Measurements from ENCODE around the gene OPCML. TPM values are rescaled to one million over a fixed set of nuclear protein-coding genes. Genes with fewer than 3 reads are reported as not detected.

OPCML gene
- total RNA-seq, 2 donors from 2014 or later: not detected

- Mint-ChIP-seq H3K27ac (no peak overlapping the region), H3K36me3 (no peaks in the 10 kb centered on the region), H3K27me3 (peaks cover 7% of the 10 kb centered on the region in 2 donors), H3K4me3 (no peak overlapping the region), H3K9me3 (no peaks in the 10 kb centered on the region), H3K4me1 (ENCODE audit: low read depth in 2 of 2) (no peaks in the 10 kb centered on the region)
- DNase-seq (ENCODE audit: low spot score) (no peak), ATAC-seq (no peak)
These were observed 408.9 kb downstream of the OPCML start for GRCh38 chr11:133123366-133123765.

- Mint-ChIP-seq H3K9me3 (no peaks in the 10 kb centered on the region), H3K27me3 (peaks cover 6 to 7% of the 10 kb centered on the region in 2 donors), H3K36me3 (no peaks in the 10 kb centered on the region), H3K4me1 (ENCODE audit: low read depth in 2 of 2) (no peaks in the 10 kb centered on the region), H3K27ac (no peak overlapping the region), H3K4me3 (no peak overlapping the region)
- DNase-seq (ENCODE audit: low spot score) (no peak), ATAC-seq (no peak)
These were observed 410.0 kb downstream of the OPCML start for GRCh38 chr11:133122256-133122655.

- Mint-ChIP-seq H3K9me3 (no peaks in the 10 kb centered on the region), H3K4me1 (ENCODE audit: low read depth in 2 of 2) (no peaks in the 10 kb centered on the region), H3K27me3 (peaks cover 7 to 11% of the 10 kb centered on the region in 2 donors), H3K4me3 (no peak overlapping the region), H3K36me3 (no peaks in the 10 kb centered on the region), H3K27ac (no peak overlapping the region)
- ATAC-seq: no peak
- DNase-seq (ENCODE audit: low spot score): no peak
These were observed 413.6 kb downstream of the OPCML start for GRCh38 chr11:133118563-133119268.

- Mint-ChIP-seq H3K27ac (no peak overlapping the region), H3K4me3 (no peak overlapping the region), H3K4me1 (ENCODE audit: low read depth in 2 of 2) (no peaks in the 10 kb centered on the region), H3K9me3 (peaks cover 4% of the 10 kb centered on the region), H3K27me3 (peaks cover 4 to 11% of the 10 kb centered on the region in 2 donors), H3K36me3 (no peaks in the 10 kb centered on the region)
- DNase-seq (ENCODE audit: low spot score) (no peak), ATAC-seq (no peak)
These were observed 417.2 kb downstream of the OPCML start for GRCh38 chr11:133115099-133115498.

GRCh38 chr11:133107763-133108162 is 424.5 kb downstream of the OPCML start:
- ATAC-seq: no peak
- Mint-ChIP-seq H3K4me1 (ENCODE audit: low read depth in 2 of 2) (no peaks in the 10 kb centered on the region), H3K4me3 (no peak overlapping the region), H3K9me3 (peaks cover 4% of the 10 kb centered on the region), H3K36me3 (no peaks in the 10 kb centered on the region), H3K27me3 (no peaks in the 10 kb centered on the region), H3K27ac (no peak overlapping the region)
- DNase-seq (ENCODE audit: low spot score): no peak

- Mint-ChIP-seq H3K9me3 (peaks cover 4% of the 10 kb centered on the region), H3K36me3 (no peaks in the 10 kb centered on the region), H3K27me3 (no peaks in the 10 kb centered on the region), H3K4me3 (no peak overlapping the region), H3K4me1 (ENCODE audit: low read depth in 2 of 2) (no peaks in the 10 kb centered on the region), H3K27ac (no peak overlapping the region)
- ATAC-seq (no peak), DNase-seq (ENCODE audit: low spot score) (no peak)
These were observed 425.2 kb downstream of the OPCML start for GRCh38 chr11:133107136-133107535.

GRCh38 chr11:133106417-133106816 is 425.9 kb downstream of the OPCML start:
- H3K27me3 Mint-ChIP-seq: no peaks in the 10 kb centered on the region
- no peak overlapping the region for H3K4me3 Mint-ChIP-seq
- DNase-seq (ENCODE audit: low spot score): no peak
- peaks cover 2% of the 10 kb centered on the region for H3K9me3 Mint-ChIP-seq
- H3K36me3 Mint-ChIP-seq: no peaks in the 10 kb centered on the region
- no peaks in the 10 kb centered on the region for H3K4me1 Mint-ChIP-seq (ENCODE audit: low read depth in 2 of 2)
- H3K27ac Mint-ChIP-seq: no peak overlapping the region
- ATAC-seq: no peak

GRCh38 chr11:133104009-133104744 is 428.1 kb downstream of the OPCML start:
- Mint-ChIP-seq H3K36me3 (no peaks in the 10 kb centered on the region), H3K9me3 (peaks cover 3% of the 10 kb centered on the region), H3K4me1 (ENCODE audit: low read depth in 2 of 2) (no peaks in the 10 kb centered on the region), H3K4me3 (no peak overlapping the region), H3K27ac (no peak overlapping the region), H3K27me3 (peaks cover 0 to 5% of the 10 kb centered on the region in 2 donors)
- no peak for ATAC-seq
- DNase-seq (ENCODE audit: low spot score): no peak

- Mint-ChIP-seq H3K9me3 (peaks cover 7% of the 10 kb centered on the region), H3K27ac (no peak overlapping the region), H3K4me3 (no peak overlapping the region), H3K27me3 (peaks cover 0 to 17% of the 10 kb centered on the region in 2 donors), H3K4me1 (ENCODE audit: low read depth in 2 of 2) (no peaks in the 10 kb centered on the region), H3K36me3 (no peaks in the 10 kb centered on the region)
- DNase-seq (ENCODE audit: low spot score) (no peak), ATAC-seq (no peak)
These were observed 435.3 kb downstream of the OPCML start for GRCh38 chr11:133096981-133097380.

- no peak overlapping the region for H3K4me3 Mint-ChIP-seq
- H3K27me3 Mint-ChIP-seq: peaks cover 14 to 26% of the 10 kb centered on the region in 2 donors
- DNase-seq (ENCODE audit: low spot score) (no peak), ATAC-seq (no peak)
- H3K27ac Mint-ChIP-seq: no peak overlapping the region
- no peaks in the 10 kb centered on the region for H3K36me3 Mint-ChIP-seq
- no peaks in the 10 kb centered on the region for H3K4me1 Mint-ChIP-seq (ENCODE audit: low read depth in 2 of 2)
- peaks cover 6% of the 10 kb centered on the region for H3K9me3 Mint-ChIP-seq
These were observed 445.8 kb downstream of the OPCML start for GRCh38 chr11:133086518-133086917.

- Mint-ChIP-seq H3K4me1 (ENCODE audit: low read depth in 2 of 2) (no peaks in the 10 kb centered on the region), H3K27me3 (peaks cover 14 to 18% of the 10 kb centered on the region in 2 donors), H3K4me3 (peak overlapping the region; percentile 33), H3K36me3 (no peaks in the 10 kb centered on the region), H3K9me3 (no peaks in the 10 kb centered on the region), H3K27ac (no peak overlapping the region)
- DNase-seq (ENCODE audit: low spot score): no peak
- ATAC-seq: peak; percentile 88 to 89
These were observed 449.3 kb downstream of the OPCML start for GRCh38 chr11:133082841-133083488.

GRCh38 chr11:133082453-133082781 is 449.9 kb downstream of the OPCML start:
- ATAC-seq: no peak
- H3K27me3 Mint-ChIP-seq: peaks cover 14 to 18% of the 10 kb centered on the region in 2 donors
- no peak overlapping the region for H3K4me3 Mint-ChIP-seq
- no peaks in the 10 kb centered on the region for H3K36me3 Mint-ChIP-seq
- no peak for DNase-seq (ENCODE audit: low spot score)
- no peak overlapping the region for H3K27ac Mint-ChIP-seq
- H3K9me3 Mint-ChIP-seq: no peaks in the 10 kb centered on the region
- no peaks in the 10 kb centered on the region for H3K4me1 Mint-ChIP-seq (ENCODE audit: low read depth in 2 of 2)

- Mint-ChIP-seq H3K4me1 (ENCODE audit: low read depth in 2 of 2) (no peaks in the 10 kb centered on the region), H3K27me3 (peaks cover 14 to 18% of the 10 kb centered on the region in 2 donors), H3K9me3 (no peaks in the 10 kb centered on the region), H3K36me3 (no peaks in the 10 kb centered on the region), H3K27ac (no peak overlapping the region), H3K4me3 (no peak overlapping the region)
- ATAC-seq (no peak), DNase-seq (ENCODE audit: low spot score) (no peak)
These were observed 450.4 kb downstream of the OPCML start for GRCh38 chr11:133081730-133082452.

- H3K27me3 Mint-ChIP-seq: peaks cover 14 to 18% of the 10 kb centered on the region in 2 donors
- ATAC-seq (no peak), DNase-seq (ENCODE audit: low spot score) (no peak)
- H3K9me3 Mint-ChIP-seq: no peaks in the 10 kb centered on the region
- no peaks in the 10 kb centered on the region for H3K4me1 Mint-ChIP-seq (ENCODE audit: low read depth in 2 of 2)
- no peak overlapping the region for H3K27ac Mint-ChIP-seq
- H3K36me3 Mint-ChIP-seq: no peaks in the 10 kb centered on the region
- no peak overlapping the region for H3K4me3 Mint-ChIP-seq
These were observed 451.3 kb downstream of the OPCML start for GRCh38 chr11:133081020-133081419.
